HT1080 (cell line): ENCODE measurements around the gene PDLIM3. TPM values are rescaled to one million over a fixed set of nuclear protein-coding genes. Genes with fewer than 3 reads are reported as not detected.
"Not testable (repeated sequence)": the region's sequence is repeated elsewhere in the genome, so short reads cannot be mapped to it uniquely, and the experiment has no call there.

Experiments used
- DNase-seq: peaks from one replicate; pipeline ENCODE4 v3.0.0-alpha.2; 2015; ENCODE audit warnings: low read depth
- total RNA-seq: library from RNA; depleted of rRNA; stranded (reverse); fragments of >200 nt; shearing (Covaris generic); gene quantifications from 2 replicates; pipeline ENCODE4 v1.2.3, GENCODE V29; 2014

The PDLIM3 gene
- total RNA-seq, 1 experiment from 2014 or later: 16.3 TPM

- DNase-seq: no peak
Measured at GRCh38 chr4:185522451-185522850, 12.9 kb downstream of the PDLIM3 start.

GRCh38 chr4:185520119-185520518 is 15.2 kb downstream of the PDLIM3 start:
- DNase-seq: peak; percentile 26

- no peak for DNase-seq
Measured at GRCh38 chr4:185518494-185518893, 16.8 kb downstream of the PDLIM3 start.

- DNase-seq: no peak
Measured at GRCh38 chr4:185518069-185518468, 17.2 kb downstream of the PDLIM3 start.

- no peak for DNase-seq
Measured at GRCh38 chr4:185515248-185515647, 20.1 kb downstream of the PDLIM3 start.

- DNase-seq: no peak
Measured at GRCh38 chr4:185514182-185514697, 21.1 kb downstream of the PDLIM3 start.

- DNase-seq: peak; percentile 80
Measured at GRCh38 chr4:185513489-185514181, 21.7 kb downstream of the PDLIM3 start.

GRCh38 chr4:185512516-185512915 is 22.8 kb downstream of the PDLIM3 start:
- DNase-seq: no peak

GRCh38 chr4:185511243-185511642 is 24.1 kb downstream of the PDLIM3 start:
- not testable (repeated sequence) for DNase-seq

GRCh38 chr4:185510806-185511205 is 24.5 kb downstream of the PDLIM3 start:
- DNase-seq: no peak

- no peak for DNase-seq
Measured at GRCh38 chr4:185508181-185508580, 27.1 kb downstream of the PDLIM3 start.

- no peak for DNase-seq
Measured at GRCh38 chr4:185506422-185506821, 28.9 kb downstream of the PDLIM3 start.

GRCh38 chr4:185504098-185505047 is 30.9 kb downstream of the PDLIM3 start:
- DNase-seq: no peak

- no peak for DNase-seq
Measured at GRCh38 chr4:185502386-185502785, 32.9 kb downstream of the PDLIM3 start.

GRCh38 chr4:185500576-185500975 is 34.7 kb downstream of the PDLIM3 start:
- DNase-seq: no peak

GRCh38 chr4:185500035-185500434 is 35.3 kb downstream of the PDLIM3 start:
- DNase-seq: no peak

- no peak for DNase-seq
Measured at GRCh38 chr4:185488650-185489049, 46.7 kb downstream of the PDLIM3 start.

GRCh38 chr4:185481401-185481800 is 53.9 kb downstream of the PDLIM3 start:
- no peak for DNase-seq

GRCh38 chr4:185480016-185480732 is 55.1 kb downstream of the PDLIM3 start:
- no peak for DNase-seq

GRCh38 chr4:185479507-185479971 is 55.8 kb downstream of the PDLIM3 start:
- no peak for DNase-seq

- DNase-seq: no peak
Measured at GRCh38 chr4:185473247-185473646, 62.1 kb downstream of the PDLIM3 start.
